SK-N-SH (cell line): Measurements from ENCODE around the gene SFTPB.

ENCODE experiments used
- RAD21 ChIP-seq: IDR thresholded peaks from 2 replicates; pipeline ENCODE4 v1.6.1; 2012; ENCODE audit warnings: mild to moderate bottlenecking, low read length
- TF ChIP-seq, protein P1 (sequence below): fragments of 200-600 bp; sonication (generic); IDR thresholded peaks from 2 replicates; pipeline ENCODE4 v1.6.1; 2017; ENCODE audit warnings: antibody characterized with exemption, mild to moderate bottlenecking, moderate library complexity

DNA sequence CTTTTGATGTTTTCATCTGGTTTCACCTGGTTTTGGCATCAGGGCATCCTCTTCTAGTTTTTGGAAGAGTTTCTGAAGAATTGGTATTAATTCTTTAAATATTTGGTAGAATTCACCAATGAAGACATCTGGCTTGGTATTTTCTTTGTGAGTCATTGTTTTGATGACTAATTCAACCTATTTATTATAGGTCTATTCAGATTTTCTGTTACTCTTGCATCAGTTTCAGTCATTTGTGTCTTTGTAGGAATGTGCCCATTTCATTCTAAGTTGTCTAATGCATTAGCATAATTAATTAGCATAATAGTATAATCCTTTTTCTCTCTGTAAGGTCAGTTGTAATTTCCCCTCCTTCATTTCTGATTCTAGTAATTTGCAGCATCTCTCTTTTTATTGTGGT, 34.2 kb upstream of the SFTPB start:
- no peak for TF ChIP-seq RAD21
- TF ChIP-seq, protein P1, sequence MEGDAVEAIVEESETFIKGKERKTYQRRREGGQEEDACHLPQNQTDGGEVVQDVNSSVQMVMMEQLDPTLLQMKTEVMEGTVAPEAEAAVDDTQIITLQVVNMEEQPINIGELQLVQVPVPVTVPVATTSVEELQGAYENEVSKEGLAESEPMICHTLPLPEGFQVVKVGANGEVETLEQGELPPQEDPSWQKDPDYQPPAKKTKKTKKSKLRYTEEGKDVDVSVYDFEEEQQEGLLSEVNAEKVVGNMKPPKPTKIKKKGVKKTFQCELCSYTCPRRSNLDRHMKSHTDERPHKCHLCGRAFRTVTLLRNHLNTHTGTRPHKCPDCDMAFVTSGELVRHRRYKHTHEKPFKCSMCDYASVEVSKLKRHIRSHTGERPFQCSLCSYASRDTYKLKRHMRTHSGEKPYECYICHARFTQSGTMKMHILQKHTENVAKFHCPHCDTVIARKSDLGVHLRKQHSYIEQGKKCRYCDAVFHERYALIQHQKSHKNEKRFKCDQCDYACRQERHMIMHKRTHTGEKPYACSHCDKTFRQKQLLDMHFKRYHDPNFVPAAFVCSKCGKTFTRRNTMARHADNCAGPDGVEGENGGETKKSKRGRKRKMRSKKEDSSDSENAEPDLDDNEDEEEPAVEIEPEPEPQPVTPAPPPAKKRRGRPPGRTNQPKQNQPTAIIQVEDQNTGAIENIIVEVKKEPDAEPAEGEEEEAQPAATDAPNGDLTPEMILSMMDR, result no peak
